Keratinocyte (primary cell): ENCODE data around the gene MALRD1. TPM values are rescaled to one million over a fixed set of nuclear protein-coding genes. Genes with fewer than 3 reads are reported as not detected.

Experiments used
- DNase-seq: peaks from one replicate; pipeline ENCODE4 v3.0.0-alpha.2; 2011; ENCODE audit warnings: low read depth, missing footprints, low spot score
- FAIRE-seq: peaks from 2 replicates; lab custom pipeline; 2011; peaks lifted over from hg19 to GRCh38; lab: Jason Lieb, UNC
- H2AFZ ChIP-seq: 2 replicates; pipeline ENCODE4 v1.6.0; 2012; ENCODE audit warnings: low read length, control low read depth, inconsistent platforms; ENCODE audit not compliant: control insufficient read depth
- H3K27ac ChIP-seq: 2 replicates; pipeline ENCODE4 v1.5.1; 2011; ENCODE audit warnings: low read length; ENCODE audit not compliant: control insufficient read depth, insufficient read depth
- H3K27me3 ChIP-seq: 3 replicates; pipeline ENCODE4 v1.6.0; 2011; ENCODE audit warnings: low read length; ENCODE audit not compliant: control insufficient read depth, insufficient read depth; ENCODE audit errors: extremely low read depth
- H3K36me3 ChIP-seq, 2 experiments: 2 replicates in 1 of 2; 3 replicates in 1 of 2; pipeline ENCODE4 v1.5.1; 2011; ENCODE audit warnings: low read length in 2 of 2, mild to moderate bottlenecking in 1 of 2; ENCODE audit not compliant: control insufficient read depth in 2 of 2, insufficient read depth in 2 of 2; ENCODE audit errors: extremely low read depth in 1 of 2
- H3K4me1 ChIP-seq: 3 replicates; pipeline ENCODE4 v1.5.1; 2011; ENCODE audit warnings: low read length; ENCODE audit not compliant: control insufficient read depth, insufficient read depth; ENCODE audit errors: extremely low read depth
- H3K4me2 ChIP-seq: 3 replicates; pipeline ENCODE4 v1.6.0; 2011; ENCODE audit warnings: low read depth, low read length; ENCODE audit not compliant: control insufficient read depth, insufficient read depth; ENCODE audit errors: extremely low read depth
- H3K4me3 ChIP-seq, 3 experiments: fragments of 200-600 bp in 1 of 3; sonication (generic) in 1 of 3; 2 replicates in 2 of 3; 3 replicates in 1 of 3; pipeline ENCODE4 v1.5.1; 2011 to 2016; ENCODE audit warnings: low read length in 3 of 3, mild to moderate bottlenecking in 3 of 3, control low read depth in 2 of 3, inconsistent platforms in 1 of 3, low read depth in 1 of 3, mixed read lengths in 1 of 3, mixed run types in 1 of 3, moderate library complexity in 1 of 3; ENCODE audit not compliant: control insufficient read depth in 2 of 3, insufficient read depth in 2 of 3; ENCODE audit errors: extremely low read depth in 1 of 3
- H3K79me2 ChIP-seq: 2 replicates; pipeline ENCODE4 v1.6.0; 2012; ENCODE audit warnings: low read length; ENCODE audit not compliant: control insufficient read depth, insufficient read depth
- H3K9ac ChIP-seq: 3 replicates; pipeline ENCODE4 v1.6.0; 2011; ENCODE audit warnings: low read length; ENCODE audit not compliant: control insufficient read depth, insufficient read depth; ENCODE audit errors: extremely low read depth
- H3K9me1 ChIP-seq: 3 replicates; pipeline ENCODE4 v1.6.0; 2011; ENCODE audit warnings: low read length; ENCODE audit not compliant: control insufficient read depth, insufficient read depth; ENCODE audit errors: extremely low read depth
- H3K9me3 ChIP-seq: 2 replicates; pipeline ENCODE4 v1.5.1; 2012; ENCODE audit warnings: low read depth, low read length; ENCODE audit not compliant: control insufficient read depth
- H4K20me1 ChIP-seq: 3 replicates; pipeline ENCODE4 v1.6.0; 2011; ENCODE audit warnings: low read length; ENCODE audit not compliant: control insufficient read depth, insufficient read depth; ENCODE audit errors: extremely low read depth
- CTCF ChIP-seq, 3 experiments: IDR thresholded peaks in 1 of 3; conservative IDR thresholded peaks in 1 of 3; optimal IDR thresholded peaks in 1 of 3; 2 replicates in 2 of 3; 3 replicates in 1 of 3; pipeline versions ENCODE3 to v1.5.1; 2011; ENCODE audit warnings: low read length in 3 of 3, mild to moderate bottlenecking in 3 of 3, moderate library complexity in 2 of 3, control low read depth in 1 of 3, inconsistent platforms in 1 of 3; ENCODE audit not compliant: insufficient read depth in 2 of 3; ENCODE audit errors: extremely low read depth in 1 of 3
- EZH2 ChIP-seq: IDR thresholded peaks from one replicate; pipeline ENCODE4 v1.6.1; 2012; ENCODE audit warnings: inconsistent platforms, mild to moderate bottlenecking, low read length, moderate library complexity
- dilution Hi-C: fragments of 300-500 bp; cut with MboI; formaldehyde crosslinking; loops from one replicate; pipeline ENCODE4 v1.7.0; 2020; ENCODE audit warnings: low sequenced_read_pairs; ENCODE audit not compliant: extremely low pct_ligation_motif_present
- polyA plus RNA-seq, 5 experiments: library from polyadenylated mRNA; depleted of rRNA in 3 of 5; stranded (reverse) in 3 of 5; stranded (forward) in 1 of 5; unstranded in 1 of 5; fragments of >200 nt; gene quantifications; 1 replicate in 1 of 5; 2 replicates in 3 of 5; 3 replicates in 1 of 5; pipeline versions ENCODE4 v1.2.1 to v1.2.3, GENCODE V29; 2011 to 2012; ENCODE audit warnings: missing spikeins in 2 of 5, low read depth in 1 of 5, low replicate concordance in 1 of 5

MALRD1 gene
- polyA plus RNA-seq, 1 donor (not counting 4 experiments of a cell fraction or from before 2014, with no cell fraction given) = not detected

- FAIRE-seq (no peak), DNase-seq (no peak)
- Histone ChIP-seq H3K9me1 (no peaks in the 10 kb centered on the region), H3K79me2 (no peaks in the 10 kb centered on the region), H3K27ac (no peak overlapping the region), H3K9ac (no peak overlapping the region), H3K9me3 (no peaks in the 10 kb centered on the region), H4K20me1 (no peaks in the 10 kb centered on the region), H3K27me3 (no peaks in the 10 kb centered on the region), H3K36me3 (no peaks in the 10 kb centered on the region), H3K4me3 (no peak overlapping the region), H3K4me1 (no peaks in the 10 kb centered on the region), H3K4me2 (no peak overlapping the region), H2AFZ (no peak overlapping the region)
- TF ChIP-seq EZH2 = no peak
- TF ChIP-seq CTCF (optimal IDR thresholded peaks at IDR 0.05 in 1 of 3, IDR thresholded peaks at IDR 0.05 in 1 of 3, conservative IDR thresholded peaks at IDR 0.05 in 1 of 3; ENCODE audit: extremely low read depth in 1 of 3, insufficient read depth in 2 of 3, low read length in 3 of 3) = no peak
- dilution Hi-C loops = no loop called here
Observed at GRCh38 chr10:19256331-19256730, 207.7 kb downstream of the MALRD1 start.

- Histone ChIP-seq H3K27me3 (no peaks in the 10 kb centered on the region), H3K4me2 (no peak overlapping the region), H3K27ac (no peak overlapping the region), H3K4me1 (no peaks in the 10 kb centered on the region), H3K9ac (no peak overlapping the region), H3K9me1 (no peaks in the 10 kb centered on the region), H3K9me3 (no peaks in the 10 kb centered on the region), H3K79me2 (no peaks in the 10 kb centered on the region), H2AFZ (no peak overlapping the region), H4K20me1 (no peaks in the 10 kb centered on the region), H3K4me3 (no peak overlapping the region), H3K36me3 (no peaks in the 10 kb centered on the region)
- no peak for TF ChIP-seq EZH2
- no peak for TF ChIP-seq CTCF (optimal IDR thresholded peaks at IDR 0.05 in 1 of 3, IDR thresholded peaks at IDR 0.05 in 1 of 3, conservative IDR thresholded peaks at IDR 0.05 in 1 of 3; ENCODE audit: extremely low read depth in 1 of 3, insufficient read depth in 2 of 3, low read length in 3 of 3)
- FAIRE-seq (no peak), DNase-seq (no peak)
- dilution Hi-C loops = no loop called here
Observed at GRCh38 chr10:19263262-19263661, 214.7 kb downstream of the MALRD1 start.
